ENCODE data around the gene LY6G5B.

LY6G5B gene

GRCh38 chr6:31718265-31718664, 48.5 kb downstream of the LY6G5B start:
- no peak for DNase-seq

GRCh38 chr6:31719001-31719400, 49.2 kb downstream of the LY6G5B start:
- DNase-seq, result no peak

- no peak for DNase-seq
Measured at GRCh38 chr6:31720196-31720770, 50.5 kb downstream of the LY6G5B start.

GRCh38 chr6:31721351-31722020, 51.7 kb downstream of the LY6G5B start, which contains the start of gene LY6G6C:
Gene LY6G6C (minus strand): TSS chr6:31721746. CDS start chr6:31721679, 67 bp downstream.
- DNase-seq, result no peak

GRCh38 chr6:31722173-31722572, 52.4 kb downstream of the LY6G5B start:
- DNase-seq, result no peak
